ENCODE data around the gene TKTL1. TPM values are rescaled to one million over a fixed set of nuclear protein-coding genes. Genes with fewer than 3 reads are reported as not detected.

TKTL1 gene
- total and polyA plus RNA-seq, 2 donors = 0.43 to 1.3 TPM

DNA sequence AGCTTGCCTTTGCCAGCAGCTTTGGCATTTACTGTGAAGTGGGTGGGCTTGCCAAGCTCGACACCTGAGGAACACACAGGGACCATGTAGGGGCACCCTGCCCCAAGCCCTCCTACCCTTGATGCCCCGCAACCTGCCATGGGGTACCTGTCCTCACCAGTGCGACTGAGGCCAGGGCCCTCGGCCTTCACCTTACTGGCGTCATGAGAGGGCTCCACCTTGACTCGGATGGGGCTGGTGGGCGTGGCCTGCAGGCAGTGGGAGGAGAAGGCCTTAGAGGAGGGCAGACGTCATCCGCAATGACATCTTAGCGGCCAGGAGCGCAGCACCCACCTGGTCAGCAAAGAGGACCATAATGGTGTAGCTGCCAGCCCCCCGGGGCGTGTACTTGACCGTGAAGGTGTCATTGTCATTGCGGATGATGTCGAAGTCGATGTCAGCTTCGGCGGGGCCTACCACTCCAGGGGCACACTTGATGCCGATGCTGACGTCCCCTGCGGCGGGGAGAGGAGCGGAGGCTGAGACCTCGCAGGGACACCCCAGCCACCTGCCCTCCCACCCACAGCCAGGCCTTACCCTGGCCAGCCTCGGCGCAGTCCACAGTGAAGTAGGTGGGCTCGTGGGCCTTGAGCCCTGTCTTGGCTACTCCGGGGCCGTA lies 66.6 kb downstream of the TKTL1 start:
- no peak for DNase-seq (ENCODE audit: low read depth in 6 of 9, low spot score in 9 of 9)
- no peak overlapping the region for H3K27ac ChIP-seq (ENCODE audit: low read depth in 1 of 2, low read length in 1 of 2)
- 98% methylated on average over 30 of the region's 30 CpGs for WGBS

DNA sequence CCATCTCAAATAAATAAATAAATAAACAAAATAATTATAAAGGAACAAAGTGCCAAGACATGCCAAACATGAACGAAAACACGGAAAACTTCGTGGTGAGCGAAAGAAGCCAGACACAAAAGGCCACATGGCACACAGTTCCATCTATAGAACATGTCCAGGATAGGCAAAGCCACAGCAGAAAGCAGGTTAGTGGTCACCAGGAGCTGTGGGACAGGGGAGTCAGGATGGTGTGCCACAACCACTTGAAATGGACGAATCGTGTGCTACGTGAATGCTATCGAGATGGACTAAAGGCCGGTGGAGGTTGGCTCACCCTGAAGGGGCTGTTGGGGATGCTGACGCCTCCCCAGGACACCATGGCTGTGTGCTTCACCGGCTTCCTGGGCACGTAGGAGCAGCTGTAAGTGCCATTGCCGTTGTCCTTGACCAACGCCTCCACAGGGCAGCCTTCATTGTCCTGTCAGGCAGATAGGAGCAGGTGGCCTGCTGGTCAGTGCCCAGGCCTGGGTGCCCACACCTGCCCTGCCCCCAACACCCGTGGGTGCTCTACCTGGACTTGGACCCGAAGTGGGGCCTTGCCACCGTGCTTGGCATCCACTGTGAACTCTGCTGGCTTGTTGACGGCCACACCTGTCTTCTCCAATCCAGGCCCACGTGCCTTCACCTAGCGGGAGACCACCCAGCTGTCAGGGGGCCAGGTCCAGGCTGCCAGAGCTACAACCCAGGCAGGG lies 68.3 kb downstream of the TKTL1 start:
- no peaks in the 10 kb centered on the region for H3K27me3 ChIP-seq (ENCODE audit: control insufficient read depth in 2 of 2, insufficient read depth in 1 of 2, low read length in 1 of 2)
- H3K9me3 ChIP-seq (ENCODE audit: control insufficient read depth in 2 of 2, insufficient read depth in 1 of 2, low read length in 1 of 2) = peaks cover 0 to 19% of the 10 kb centered on the region in 2 donors
- peaks cover 3 to 10% of the 10 kb centered on the region in 2 donors for H3K4me1 ChIP-seq (ENCODE audit: control insufficient read depth in 2 of 2, insufficient read depth in 2 of 2, low read length in 2 of 2)
- 97% methylated on average over 20 of the region's 20 CpGs for WGBS
- DNase-seq (ENCODE audit: low read depth in 6 of 9, low spot score in 9 of 9) = no peak
- H3K36me3 ChIP-seq (ENCODE audit: control insufficient read depth in 2 of 2, insufficient read depth in 2 of 2, low read length in 1 of 2) = peaks cover 76% of the 10 kb centered on the region in 2 donors
- no peak overlapping the region for H3K4me3 ChIP-seq (ENCODE audit: low read length in 2 of 2)
- H3K27ac ChIP-seq (ENCODE audit: low read depth in 1 of 2, low read length in 1 of 2) = no peak overlapping the region

More for the DNA sequence above, 66.6 kb downstream of the TKTL1 start:
- no peaks in the 10 kb centered on the region for H3K4me1 ChIP-seq (ENCODE audit: control insufficient read depth in 2 of 2, insufficient read depth in 2 of 2, low read length in 2 of 2)
- H3K27me3 ChIP-seq (ENCODE audit: control insufficient read depth in 2 of 2, insufficient read depth in 1 of 2, low read length in 1 of 2) = no peaks in the 10 kb centered on the region
- peaks cover 0 to 17% of the 10 kb centered on the region in 2 donors for H3K9me3 ChIP-seq (ENCODE audit: control insufficient read depth in 2 of 2, insufficient read depth in 1 of 2, low read length in 1 of 2)
- no peak overlapping the region for H3K4me3 ChIP-seq (ENCODE audit: low read length in 2 of 2)
- H3K36me3 ChIP-seq (ENCODE audit: control insufficient read depth in 2 of 2, insufficient read depth in 2 of 2, low read length in 1 of 2) = peaks cover 79 to 88% of the 10 kb centered on the region in 2 donors

DNA sequence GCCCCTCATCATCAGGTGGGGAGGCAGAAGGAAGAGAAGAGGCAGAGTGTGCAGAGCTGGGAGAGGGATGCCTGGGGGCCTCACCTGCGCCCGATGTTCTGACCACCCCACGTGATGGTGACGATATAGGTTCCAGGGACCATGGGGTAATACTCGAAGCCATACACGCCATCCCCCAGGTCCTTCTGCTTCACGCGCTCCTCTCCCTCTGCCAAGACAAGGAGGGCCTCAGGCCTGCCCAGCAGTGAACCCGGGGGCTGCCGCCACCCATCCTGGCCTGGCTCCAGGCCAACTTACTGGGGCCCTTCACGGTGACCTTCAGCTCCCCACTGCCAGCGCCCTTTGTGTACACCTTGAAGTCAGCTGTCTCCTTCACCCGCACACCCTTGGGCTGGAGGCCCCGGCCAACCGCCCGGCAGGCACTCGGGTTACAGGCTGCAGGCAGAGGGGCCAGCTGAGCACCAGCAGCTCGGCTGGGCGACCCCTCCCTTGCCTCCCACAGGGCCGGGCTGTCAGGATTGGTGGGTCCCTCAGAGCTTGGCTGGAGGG lies 69.5 kb downstream of the TKTL1 start:
- H3K4me1 ChIP-seq (ENCODE audit: control insufficient read depth in 2 of 2, insufficient read depth in 2 of 2, low read length in 2 of 2) = peaks cover 5 to 22% of the 10 kb centered on the region in 2 donors
- H3K27ac ChIP-seq (ENCODE audit: low read depth in 1 of 2, low read length in 1 of 2) = no peak overlapping the region
- H3K27me3 ChIP-seq (ENCODE audit: control insufficient read depth in 2 of 2, insufficient read depth in 1 of 2, low read length in 1 of 2) = no peaks in the 10 kb centered on the region
- H3K4me3 ChIP-seq (ENCODE audit: low read length in 2 of 2) = no peak overlapping the region
- DNase-seq (ENCODE audit: low read depth in 6 of 9, low spot score in 9 of 9) = no peak
- peaks cover 0 to 22% of the 10 kb centered on the region in 2 donors for H3K9me3 ChIP-seq (ENCODE audit: control insufficient read depth in 2 of 2, insufficient read depth in 1 of 2, low read length in 1 of 2)
- H3K36me3 ChIP-seq (ENCODE audit: control insufficient read depth in 2 of 2, insufficient read depth in 2 of 2, low read length in 1 of 2) = peaks cover 64% of the 10 kb centered on the region in 2 donors
- 96% methylated on average over 20 of the region's 20 CpGs for WGBS

DNA sequence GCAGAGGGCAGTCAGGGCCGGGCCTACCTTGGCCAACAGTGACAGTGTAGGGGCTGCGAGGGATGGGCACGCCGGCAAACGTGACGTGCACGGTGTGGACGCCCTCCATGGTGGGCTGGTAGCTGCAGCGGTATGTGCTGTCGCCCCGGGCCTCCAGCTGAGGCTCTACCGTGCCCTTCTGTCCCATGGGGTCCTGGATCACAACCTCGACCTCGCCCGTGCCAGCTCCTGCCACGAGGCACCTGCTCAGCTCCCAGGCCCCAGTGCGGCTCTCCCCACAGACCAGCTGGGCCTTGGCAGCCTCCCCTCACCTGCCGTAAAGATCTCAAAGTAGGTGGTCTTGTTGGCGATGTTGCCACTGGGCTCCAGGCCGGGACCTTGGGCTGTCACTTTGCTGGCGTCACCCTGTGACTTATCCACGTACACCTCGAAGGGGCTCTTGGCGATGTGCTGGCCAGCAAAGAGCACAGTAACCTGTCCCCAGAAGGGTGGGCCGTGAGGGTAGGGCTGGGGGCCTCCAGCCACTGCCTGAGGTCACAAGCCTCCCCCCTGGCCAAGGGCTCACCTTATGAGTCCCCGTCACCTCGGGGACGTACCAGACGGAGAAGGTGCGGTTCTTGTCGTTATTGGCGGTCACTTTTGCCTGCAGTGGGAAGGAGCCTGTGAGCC lies 70.5 kb downstream of the TKTL1 start:
- H3K4me1 ChIP-seq (ENCODE audit: control insufficient read depth in 2 of 2, insufficient read depth in 2 of 2, low read length in 2 of 2) = peaks cover 5 to 22% of the 10 kb centered on the region in 2 donors
- no peak overlapping the region for H3K4me3 ChIP-seq (ENCODE audit: low read length in 2 of 2)
- H3K9me3 ChIP-seq (ENCODE audit: control insufficient read depth in 2 of 2, insufficient read depth in 1 of 2, low read length in 1 of 2) = peaks cover 0 to 22% of the 10 kb centered on the region in 2 donors
- DNase-seq (ENCODE audit: low read depth in 6 of 9, low spot score in 9 of 9) = no peak
- no peaks in the 10 kb centered on the region for H3K27me3 ChIP-seq (ENCODE audit: control insufficient read depth in 2 of 2, insufficient read depth in 1 of 2, low read length in 1 of 2)
- 97% methylated on average over 32 of the region's 32 CpGs for WGBS
- H3K27ac ChIP-seq (ENCODE audit: low read depth in 1 of 2, low read length in 1 of 2) = no peak overlapping the region
- peaks cover 58% of the 10 kb centered on the region in 2 donors for H3K36me3 ChIP-seq (ENCODE audit: control insufficient read depth in 2 of 2, insufficient read depth in 2 of 2, low read length in 1 of 2)

DNA sequence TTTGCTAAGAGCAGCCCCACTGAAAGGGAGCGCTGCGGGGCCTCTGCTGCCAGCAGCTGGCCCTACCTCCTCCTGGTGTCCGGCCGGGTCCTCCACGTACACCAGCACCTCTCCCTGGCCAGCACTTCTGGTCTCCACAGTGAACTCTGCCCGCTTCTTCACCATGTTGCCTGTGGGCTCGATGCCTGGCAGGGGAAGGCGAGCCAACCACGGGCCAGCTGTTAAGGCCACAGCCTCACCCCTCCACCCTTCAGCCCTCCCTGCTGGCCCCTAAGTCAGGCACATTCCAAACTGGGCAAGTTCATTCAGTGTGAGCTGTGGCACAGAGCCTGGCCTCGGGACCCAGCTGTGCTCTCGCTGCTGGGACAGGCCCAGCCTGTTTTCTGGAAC lies 71.1 kb downstream of the TKTL1 start:
- DNase-seq (ENCODE audit: low read depth in 6 of 9, low spot score in 9 of 9) = no peak
- H3K4me1 ChIP-seq (ENCODE audit: control insufficient read depth in 2 of 2, insufficient read depth in 2 of 2, low read length in 2 of 2) = peaks cover 5 to 23% of the 10 kb centered on the region in 2 donors
- peaks cover 2 to 4% of the 10 kb centered on the region in 2 donors for H3K27me3 ChIP-seq (ENCODE audit: control insufficient read depth in 2 of 2, insufficient read depth in 1 of 2, low read length in 1 of 2)
- H3K36me3 ChIP-seq (ENCODE audit: control insufficient read depth in 2 of 2, insufficient read depth in 2 of 2, low read length in 1 of 2) = peaks cover 53% of the 10 kb centered on the region in 2 donors
- H3K9me3 ChIP-seq (ENCODE audit: control insufficient read depth in 2 of 2, insufficient read depth in 1 of 2, low read length in 1 of 2) = peaks cover 0 to 25% of the 10 kb centered on the region in 2 donors
- no peak overlapping the region for H3K27ac ChIP-seq (ENCODE audit: low read depth in 1 of 2, low read length in 1 of 2)
- no peak overlapping the region for H3K4me3 ChIP-seq (ENCODE audit: low read length in 2 of 2)
- 96% methylated on average over 11 of the region's 11 CpGs for WGBS

DNA sequence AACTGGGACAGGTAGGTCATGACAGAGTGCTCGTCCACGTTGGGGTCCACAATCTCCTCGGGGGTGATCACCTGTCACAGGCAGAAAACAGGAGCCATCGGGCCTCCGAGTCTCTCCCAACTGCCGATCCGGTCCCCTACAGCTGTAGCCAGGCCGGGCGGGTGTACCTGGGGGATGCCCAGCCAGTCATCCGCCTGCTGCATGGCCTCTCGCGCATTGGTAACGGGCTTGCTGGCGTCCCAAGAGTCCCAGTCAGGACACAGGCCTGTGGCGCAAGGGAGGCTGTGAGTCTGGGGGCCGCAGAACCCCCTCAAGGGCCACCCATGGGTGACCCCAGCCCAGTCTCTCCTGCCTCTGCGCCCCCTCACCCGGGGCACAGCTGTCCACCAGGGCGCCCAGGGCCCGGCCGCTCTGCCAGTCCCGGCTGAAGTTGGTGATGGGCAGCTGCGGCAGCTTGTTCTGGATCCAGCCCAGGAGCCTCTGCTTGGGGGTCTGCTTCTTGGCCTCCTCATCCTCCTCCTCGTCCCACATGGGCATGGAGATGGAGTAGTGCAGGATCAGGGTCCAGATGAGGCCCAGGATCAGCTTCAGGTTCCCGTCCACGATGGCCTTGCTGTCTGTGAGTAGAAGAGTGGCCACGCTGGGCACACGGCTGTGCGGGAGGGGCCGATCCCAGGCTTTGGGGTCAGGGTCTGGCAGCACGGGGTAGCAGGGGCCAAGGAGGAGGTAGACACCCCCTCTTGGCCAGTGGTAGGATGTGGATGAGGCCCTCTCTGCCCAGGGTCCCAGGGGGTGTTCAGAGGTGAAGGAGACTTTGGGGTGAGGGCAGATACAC lies 72.1 kb downstream of the TKTL1 start:
- peaks cover 42 to 43% of the 10 kb centered on the region in 2 donors for H3K36me3 ChIP-seq (ENCODE audit: control insufficient read depth in 2 of 2, insufficient read depth in 2 of 2, low read length in 1 of 2)
- WGBS = 98% methylated on average over 31 of the region's 31 CpGs
- H3K27me3 ChIP-seq (ENCODE audit: control insufficient read depth in 2 of 2, insufficient read depth in 1 of 2, low read length in 1 of 2) = peaks cover 3 to 14% of the 10 kb centered on the region in 2 donors
- peaks cover 5 to 33% of the 10 kb centered on the region in 2 donors for H3K4me1 ChIP-seq (ENCODE audit: control insufficient read depth in 2 of 2, insufficient read depth in 2 of 2, low read length in 2 of 2)
- peaks cover 0 to 28% of the 10 kb centered on the region in 2 donors for H3K9me3 ChIP-seq (ENCODE audit: control insufficient read depth in 2 of 2, insufficient read depth in 1 of 2, low read length in 1 of 2)
- DNase-seq (ENCODE audit: low read depth in 6 of 9, low spot score in 9 of 9) = no peak
- no peak overlapping the region for H3K4me3 ChIP-seq (ENCODE audit: low read length in 2 of 2)
- H3K27ac ChIP-seq (ENCODE audit: low read depth in 1 of 2, low read length in 1 of 2) = peak overlapping the region in 1 of 2 donors; percentile 20

DNA sequence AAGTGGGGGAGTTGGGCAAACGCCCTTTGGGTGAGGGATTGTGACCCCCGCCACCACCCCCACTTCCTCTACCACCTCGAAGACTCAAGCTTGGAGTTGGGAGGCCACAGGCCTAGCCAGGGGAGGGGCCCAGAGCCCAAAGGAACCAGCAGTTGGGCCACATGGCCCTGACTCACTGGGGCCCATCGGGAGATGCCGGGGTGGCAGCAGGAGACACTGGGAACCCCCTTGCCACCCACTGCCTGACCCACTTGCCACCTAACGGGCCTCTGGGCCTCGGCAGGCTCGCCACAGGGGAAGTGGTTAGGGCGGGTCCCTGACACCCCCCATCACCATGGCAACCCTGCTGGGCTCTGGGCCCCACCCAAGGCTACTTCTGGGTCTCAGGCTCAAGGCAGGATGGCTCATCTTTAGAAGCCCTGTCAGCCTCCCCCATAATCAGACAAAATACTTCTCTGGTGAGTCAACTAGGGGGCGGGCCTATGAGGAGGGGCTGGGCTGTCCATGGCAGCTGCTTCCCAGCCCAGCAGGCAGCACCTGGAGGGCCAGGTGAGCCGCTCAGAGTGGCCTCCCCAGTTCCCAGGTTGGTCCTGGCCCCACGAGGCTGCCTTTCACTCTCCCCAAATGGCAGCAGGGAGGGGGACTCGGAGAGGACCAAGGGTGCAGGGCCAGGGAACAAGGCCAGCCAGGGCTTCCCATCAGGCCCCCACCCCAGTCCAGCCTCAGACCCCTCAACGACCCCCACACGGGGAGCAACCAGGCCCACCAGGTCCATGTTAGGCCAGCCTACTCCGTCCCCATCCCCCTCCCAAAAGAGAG lies 73.2 kb downstream of the TKTL1 start:
- WGBS = 4% methylated on average over 16 of the region's 16 CpGs
- H3K27ac ChIP-seq (ENCODE audit: low read depth in 1 of 2, low read length in 1 of 2) = peak overlapping the region; percentile 80 to 84
- DNase-seq (ENCODE audit: low read depth in 6 of 9, low spot score in 9 of 9) = peak in 4 of 9 donors; percentile 36 to 75 (median 54)
- H3K4me1 ChIP-seq (ENCODE audit: control insufficient read depth in 2 of 2, insufficient read depth in 2 of 2, low read length in 2 of 2) = peaks cover 8 to 43% of the 10 kb centered on the region in 2 donors
- H3K4me3 ChIP-seq (ENCODE audit: low read length in 2 of 2) = peak overlapping the region; percentile 63 to 65
- H3K36me3 ChIP-seq (ENCODE audit: control insufficient read depth in 2 of 2, insufficient read depth in 2 of 2, low read length in 1 of 2) = peaks cover 38% of the 10 kb centered on the region in 2 donors
- peaks cover 0 to 34% of the 10 kb centered on the region in 2 donors for H3K9me3 ChIP-seq (ENCODE audit: control insufficient read depth in 2 of 2, insufficient read depth in 1 of 2, low read length in 1 of 2)
- peaks cover 8 to 26% of the 10 kb centered on the region in 2 donors for H3K27me3 ChIP-seq (ENCODE audit: control insufficient read depth in 2 of 2, insufficient read depth in 1 of 2, low read length in 1 of 2)
